Measurements from ENCODE around the gene MAP7D3. TPM values are rescaled to one million over a fixed set of nuclear protein-coding genes. Genes with fewer than 3 reads are reported as not detected.

Gene MAP7D3
- total and polyA plus RNA-seq, 10 of the 15 experiments (the other 5 are each of a cell fraction or from before 2014, with no cell fraction given): 9.1 to 24.0 (median 11.0) TPM

- 0 out of 2 replicates have a peak overlapping the region, but pooled peaks have one; percentile 12 for H3K4me3 ChIP-seq
- H3K79me2 ChIP-seq (ENCODE audit: control insufficient read depth, insufficient read depth, low read length): no peaks in the 10 kb centered on the region
- FAIRE-seq (no peak), ATAC-seq (peak; percentile 61), DNase-seq (ENCODE audit: low read depth, low spot score) (no peak)
- no peaks in the 10 kb centered on the region; a peak in 1 of 4 replicates for H3K36me3 ChIP-seq (ENCODE audit: control insufficient read depth in 2 of 2, insufficient read depth in 2 of 2, low read length in 1 of 2)
- ChIA-PET POLR2A (interaction anchor here (0.6 kb wide), 1 partner anchor 28 kb away, joined by 3 read pairs; no protein-coding TSS in a partner anchor), SMC1A (ENCODE audit: uncharacterized antibody, unreplicated experiment) (interaction anchor here (0.7 to 1.4 kb wide), 3 partner anchors 14 to 40 kb away, joined by 3 to 4 read pairs (median 3); no protein-coding TSS in a partner anchor), CTCF (interaction anchor here (1.1 to 1.4 kb wide), 2 partner anchors 22 to 200 kb away, joined by 3 to 5 read pairs; no protein-coding TSS in a partner anchor), RAD21 (ENCODE audit: unreplicated experiment) (interaction anchor here (1.0 kb wide), 1 partner anchor 27 kb away, joined by 3 read pairs; no protein-coding TSS in a partner anchor)
- no peaks in the 10 kb centered on the region for H3K4me1 ChIP-seq (ENCODE audit: control insufficient read depth, insufficient read depth, low read length)
- in situ Hi-C loops (cut with MboI) (no loop called here), intact Hi-C loops (cut with micrococcal nuclease; ENCODE audit: unreplicated experiment) (no loop called here)
- no peaks in the 10 kb centered on the region for H4K20me1 ChIP-seq (ENCODE audit: control insufficient read depth, insufficient read depth)
- WGBS (ENCODE audit: insufficient coverage, insufficient replicate concordance, low lambda C conversion rate, missing lambda C conversion rate): 43% methylated on average over 8 of the region's 8 CpGs
- no peaks in the 10 kb centered on the region for H3K27me3 ChIP-seq (replicated peaks in 1 of 2; ENCODE audit: control insufficient read depth in 2 of 2, insufficient read depth in 2 of 2, low read length in 1 of 2)
- no peaks in the 10 kb centered on the region for H3K9me3 ChIP-seq (replicated peaks; ENCODE audit: control insufficient read depth, insufficient read depth, low read length)
- H3K9ac ChIP-seq (ENCODE audit: control insufficient read depth, insufficient read depth, low read length): no peak overlapping the region
- H2AFZ ChIP-seq (ENCODE audit: control insufficient read depth, low read depth, low read length): no peak overlapping the region; the same call in none of the 2 replicates
- peak overlapping the region; percentile 46 for H3K4me2 ChIP-seq (ENCODE audit: control insufficient read depth, insufficient read depth)
- TF ChIP-seq RUNX3 (IDR thresholded peaks at IDR 0.05; ENCODE audit: low read length) (peak; percentile 45), USF2 (IDR thresholded peaks at IDR 0.05; ENCODE audit: borderline replicate concordance, low read depth, low read length) (no peak), MEF2B (IDR thresholded peaks at IDR 0.05; ENCODE audit: partially characterized antibody, poor library complexity, severe bottlenecking) (no peak), JUNB (IDR thresholded peaks at IDR 0.05) (peak; percentile 32), CHD2 (IDR thresholded peaks at IDR 0.05; ENCODE audit: borderline replicate concordance, low read depth, low read length) (no peak)
- no TSS peak for BruUV-seq (replicated peaks)
- H3K27ac ChIP-seq (ENCODE audit: control insufficient read depth, insufficient read depth): peak overlapping the region; percentile 5; the same call in 1 of the 2 replicates
Measured at GRCh38 chrX:136227948-136228838, 23.0 kb downstream of the MAP7D3 start.

All from GM12878 (cell line).